Measurements from ENCODE around the gene IER5L.
"Not testable (repeated sequence)": the region's sequence is repeated elsewhere in the genome, so short reads cannot be mapped to it uniquely, and the experiment has no call there.

The IER5L gene

DNA sequence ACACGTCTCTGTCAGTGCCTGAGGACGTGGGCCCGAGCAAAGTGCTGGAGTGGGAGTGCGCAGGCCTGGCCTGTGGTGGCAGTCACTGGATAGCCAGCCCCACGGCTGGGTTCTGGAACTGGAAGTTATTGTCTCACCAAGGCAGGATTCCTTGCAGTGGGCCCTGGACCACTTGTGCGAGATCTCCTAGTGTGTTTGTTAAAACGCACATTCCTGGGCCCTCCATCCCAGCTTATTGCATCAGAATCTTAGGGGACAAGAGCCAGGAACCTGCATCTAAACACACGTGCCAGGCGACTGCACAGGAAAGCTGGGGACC lies 40.0 kb downstream of the IER5L start:
- no peak for FAIRE-seq

DNA sequence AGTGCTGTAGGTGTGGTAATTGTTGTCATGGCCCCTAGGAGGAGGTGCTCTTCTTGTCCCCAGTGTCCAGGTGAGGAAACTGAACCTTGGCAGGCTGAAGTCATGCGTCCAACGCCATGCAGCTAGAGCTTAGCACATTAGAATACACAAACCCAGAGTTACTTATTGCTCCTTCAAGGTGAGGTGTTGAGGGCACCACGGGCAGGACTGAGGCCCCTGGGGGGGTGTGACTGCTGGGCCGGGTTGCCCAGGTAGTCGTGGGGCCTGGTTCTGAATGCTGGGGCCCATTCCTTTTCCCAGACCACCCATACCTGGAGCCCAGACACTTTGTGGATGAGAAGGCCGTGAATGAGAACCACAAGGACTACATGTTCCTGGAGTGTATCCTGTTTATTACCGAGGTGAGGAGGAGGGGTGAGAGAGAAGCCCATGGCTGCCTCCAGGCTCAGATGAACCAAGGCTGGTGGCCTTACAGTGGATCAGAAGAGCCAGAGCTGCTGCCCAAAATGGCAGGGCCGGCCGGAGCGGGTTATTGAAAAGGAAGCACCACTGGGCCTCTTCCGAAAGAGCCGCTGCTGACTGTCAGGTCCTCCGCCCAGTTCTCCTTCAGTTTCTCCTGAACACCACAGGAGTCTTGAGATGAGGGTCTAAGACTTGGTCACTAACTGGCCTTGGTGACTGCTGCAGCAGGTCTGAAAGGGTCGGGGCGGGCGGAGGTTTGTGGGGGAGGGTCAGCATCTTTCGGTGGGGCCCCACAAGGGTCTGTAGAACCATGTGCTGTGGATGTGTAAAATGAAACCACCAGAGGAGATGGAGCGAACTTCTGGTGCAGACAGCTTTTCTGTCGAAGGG lies 40.5 kb downstream of the IER5L start:
- no peak for FAIRE-seq

GRCh38 chr9:129136446-129137035 lies 41.5 kb downstream of the IER5L start:
- no peak for FAIRE-seq

GRCh38 chr9:129135476-129135875 lies 42.6 kb downstream of the IER5L start:
- FAIRE-seq = no peak

- FAIRE-seq = no peak
These were observed 45.0 kb downstream of the IER5L start for GRCh38 chr9:129133082-129133481.

- FAIRE-seq = no peak
These were observed 46.5 kb downstream of the IER5L start for GRCh38 chr9:129131300-129132145.

DNA sequence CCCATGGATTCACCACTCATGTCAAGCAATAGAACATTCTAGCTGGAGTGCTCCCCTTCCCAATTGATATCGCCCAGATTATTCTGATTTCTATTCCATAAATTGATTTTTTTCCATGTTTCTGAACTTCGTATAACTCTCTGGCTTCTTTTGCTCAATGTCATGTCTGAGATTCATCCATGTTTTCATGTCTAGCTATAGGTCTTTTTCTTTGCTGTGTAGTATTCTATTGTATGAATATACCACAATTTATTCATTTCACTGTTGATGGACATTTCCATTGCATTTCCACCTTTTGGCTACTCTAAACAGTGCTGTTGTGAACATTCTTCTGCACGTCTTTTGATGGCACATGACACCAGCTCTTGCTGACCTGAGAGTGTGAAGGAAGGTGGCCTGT lies 47.3 kb downstream of the IER5L start:
- FAIRE-seq = no peak

DNA sequence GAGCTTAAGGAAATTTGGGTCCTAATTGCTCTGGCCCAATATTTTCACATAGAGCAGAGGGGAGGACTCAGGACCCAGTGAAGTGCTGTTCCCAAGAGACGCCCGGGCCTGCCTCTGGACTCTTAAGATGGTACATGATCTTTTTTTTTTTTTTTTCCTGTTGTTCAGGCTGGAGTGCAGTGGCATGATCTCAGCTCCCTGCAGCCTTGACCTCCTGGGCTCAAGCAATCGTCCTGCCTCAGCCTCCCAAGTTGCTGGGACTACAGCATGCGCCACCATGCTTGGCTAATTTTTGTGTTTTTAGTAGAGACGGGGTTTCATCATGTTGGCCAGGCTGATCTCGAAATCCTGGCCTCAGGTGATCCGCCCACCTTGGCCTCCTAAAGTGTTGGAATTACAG lies 47.8 kb downstream of the IER5L start:
- FAIRE-seq = not testable (repeated sequence)

GRCh38 chr9:129128689-129129088 lies 49.4 kb downstream of the IER5L start:
- FAIRE-seq = no peak

GRCh38 chr9:129126749-129127618 lies 51.1 kb downstream of the IER5L start:
- no peak for FAIRE-seq
